BE2C (cell line): ENCODE data around the gene GRHL1.

ENCODE experiments used
- DNase-seq: peaks from one replicate; pipeline ENCODE4 v3.0.0-alpha.2; 2020
- H3K27me3 ChIP-seq: fragments of 250-450 bp; sonication (Bioruptor Pico); 2 replicates; pipeline ENCODE4 v1.5.1; 2020; ENCODE audit warnings: mild to moderate bottlenecking
- H3K36me3 ChIP-seq: fragments of 250-450 bp; sonication (Bioruptor Pico); 2 replicates; pipeline ENCODE4 v1.5.1; 2020; ENCODE audit warnings: mild to moderate bottlenecking
- H3K4me1 ChIP-seq: fragments of 250-450 bp; sonication (Bioruptor Pico); 2 replicates; pipeline ENCODE4 v1.5.1; 2020
- H3K4me3 ChIP-seq: 2 replicates; pipeline ENCODE4 v1.5.1; 2011; ENCODE audit warnings: low read depth, low read length
- H3K9me3 ChIP-seq: fragments of 250-450 bp; sonication (Bioruptor Pico); 2 replicates; pipeline ENCODE4 v1.5.1; 2020
- TF ChIP-seq, protein P1 (sequence below): IDR thresholded peaks from 2 replicates; pipeline ENCODE4 v1.5.1; 2012; ENCODE audit warnings: mild to moderate bottlenecking, low read depth, low read length

GRHL1 gene

DNA sequence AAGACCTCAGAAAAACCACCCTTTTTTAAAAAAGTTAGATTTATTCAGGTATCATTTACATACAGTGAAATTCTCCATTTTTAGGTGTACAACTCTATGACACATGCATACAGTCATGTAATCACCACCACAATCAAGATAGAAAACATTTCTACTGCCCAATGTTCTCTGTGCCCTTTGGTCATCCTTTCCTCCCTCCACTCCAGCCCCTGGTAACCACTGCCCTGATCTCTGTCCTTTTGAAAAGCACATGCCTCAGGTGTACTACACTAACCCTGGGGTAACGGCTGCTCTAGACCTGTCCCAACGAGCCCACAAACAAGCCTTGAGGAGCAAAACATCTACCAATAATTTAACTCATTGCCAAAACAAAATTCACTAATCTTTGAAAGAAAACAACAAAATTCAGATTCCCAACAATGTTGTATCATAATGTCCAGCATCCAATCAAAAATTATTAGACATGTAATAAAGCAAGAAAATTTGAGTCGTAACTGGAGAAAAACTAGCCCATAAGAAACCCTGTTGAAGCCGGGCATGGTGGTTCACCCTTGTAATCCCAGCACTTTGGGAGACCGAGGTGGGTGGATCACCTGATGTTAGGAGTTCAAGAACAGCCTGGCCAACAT is 65.9 kb downstream of the GRHL1 start:
- TF ChIP-seq, protein P1, sequence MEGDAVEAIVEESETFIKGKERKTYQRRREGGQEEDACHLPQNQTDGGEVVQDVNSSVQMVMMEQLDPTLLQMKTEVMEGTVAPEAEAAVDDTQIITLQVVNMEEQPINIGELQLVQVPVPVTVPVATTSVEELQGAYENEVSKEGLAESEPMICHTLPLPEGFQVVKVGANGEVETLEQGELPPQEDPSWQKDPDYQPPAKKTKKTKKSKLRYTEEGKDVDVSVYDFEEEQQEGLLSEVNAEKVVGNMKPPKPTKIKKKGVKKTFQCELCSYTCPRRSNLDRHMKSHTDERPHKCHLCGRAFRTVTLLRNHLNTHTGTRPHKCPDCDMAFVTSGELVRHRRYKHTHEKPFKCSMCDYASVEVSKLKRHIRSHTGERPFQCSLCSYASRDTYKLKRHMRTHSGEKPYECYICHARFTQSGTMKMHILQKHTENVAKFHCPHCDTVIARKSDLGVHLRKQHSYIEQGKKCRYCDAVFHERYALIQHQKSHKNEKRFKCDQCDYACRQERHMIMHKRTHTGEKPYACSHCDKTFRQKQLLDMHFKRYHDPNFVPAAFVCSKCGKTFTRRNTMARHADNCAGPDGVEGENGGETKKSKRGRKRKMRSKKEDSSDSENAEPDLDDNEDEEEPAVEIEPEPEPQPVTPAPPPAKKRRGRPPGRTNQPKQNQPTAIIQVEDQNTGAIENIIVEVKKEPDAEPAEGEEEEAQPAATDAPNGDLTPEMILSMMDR, result no peak
- no peaks in the 10 kb centered on the region for H3K36me3 ChIP-seq
- DNase-seq, result no peak
- H3K9me3 ChIP-seq, result no peaks in the 10 kb centered on the region
- H3K27me3 ChIP-seq, result no peaks in the 10 kb centered on the region
- no peaks in the 10 kb centered on the region for H3K4me1 ChIP-seq
- H3K4me3 ChIP-seq, result no peak overlapping the region

DNA sequence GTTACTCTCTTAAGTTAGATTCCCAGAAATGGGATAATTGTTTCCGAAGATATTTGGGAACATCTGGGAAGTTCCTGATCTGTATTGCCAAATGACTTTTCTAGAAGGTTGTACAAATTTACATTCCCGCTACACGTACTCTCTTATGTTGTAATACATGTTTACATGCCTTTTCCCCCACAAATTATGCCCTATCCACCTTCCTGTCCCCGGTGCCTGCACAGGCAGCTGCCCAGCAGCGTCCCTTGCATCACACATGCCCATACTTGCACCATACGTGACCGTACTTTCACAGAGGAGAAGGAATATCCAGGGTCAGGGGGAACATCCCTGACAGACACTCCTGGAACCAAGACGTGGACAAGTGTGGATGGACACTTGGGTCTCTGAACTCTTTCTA is 67.7 kb downstream of the GRHL1 start:
- Histone ChIP-seq H3K36me3 (no peaks in the 10 kb centered on the region), H3K9me3 (no peaks in the 10 kb centered on the region), H3K4me1 (no peaks in the 10 kb centered on the region), H3K27me3 (no peaks in the 10 kb centered on the region), H3K4me3 (no peak overlapping the region)
- no peak for DNase-seq
- TF ChIP-seq, protein P1, result no peak

DNA sequence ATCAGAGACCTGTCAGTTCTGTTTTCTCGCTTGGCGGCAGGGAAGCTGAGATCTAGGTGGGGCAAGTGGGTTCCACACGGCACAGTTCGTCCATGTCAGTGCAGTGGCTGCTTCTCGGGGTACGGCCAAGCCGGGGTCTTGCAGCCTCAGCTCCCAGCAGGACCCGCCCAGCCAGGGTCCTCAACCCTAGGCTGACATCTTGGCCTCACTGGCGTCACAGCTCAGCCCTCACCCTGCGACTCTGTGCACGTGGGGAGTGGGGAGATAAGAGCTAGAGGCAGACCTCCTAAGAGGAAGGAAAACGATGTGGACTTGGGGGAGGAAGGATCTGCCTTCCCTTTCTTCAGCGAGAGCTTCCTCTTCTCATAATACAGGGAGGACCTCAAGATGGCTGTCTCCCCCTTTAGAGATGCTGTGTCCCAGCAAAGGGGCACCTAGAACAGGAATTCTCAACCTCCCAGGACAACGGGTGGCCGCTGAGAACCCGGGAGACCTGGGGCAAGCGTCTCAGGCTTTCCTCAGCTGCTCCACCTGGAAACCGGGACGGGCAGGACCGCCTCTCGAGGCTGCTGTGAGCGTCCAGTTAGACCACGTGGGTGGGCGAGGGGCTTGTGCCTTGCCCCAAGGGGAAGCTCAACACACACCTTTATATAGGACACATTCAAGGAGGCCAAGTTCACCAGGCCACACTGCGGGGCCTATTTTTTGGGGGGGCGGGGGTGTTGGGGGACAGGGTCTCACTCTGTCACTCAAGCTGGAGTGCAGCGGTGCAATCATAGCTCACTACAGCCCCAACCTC is 68.3 kb downstream of the GRHL1 start:
- Histone ChIP-seq H3K9me3 (no peaks in the 10 kb centered on the region), H3K4me1 (no peaks in the 10 kb centered on the region), H3K36me3 (no peaks in the 10 kb centered on the region), H3K27me3 (no peaks in the 10 kb centered on the region), H3K4me3 (no peak overlapping the region)
- no peak for DNase-seq
- TF ChIP-seq, protein P1, result no peak

DNA sequence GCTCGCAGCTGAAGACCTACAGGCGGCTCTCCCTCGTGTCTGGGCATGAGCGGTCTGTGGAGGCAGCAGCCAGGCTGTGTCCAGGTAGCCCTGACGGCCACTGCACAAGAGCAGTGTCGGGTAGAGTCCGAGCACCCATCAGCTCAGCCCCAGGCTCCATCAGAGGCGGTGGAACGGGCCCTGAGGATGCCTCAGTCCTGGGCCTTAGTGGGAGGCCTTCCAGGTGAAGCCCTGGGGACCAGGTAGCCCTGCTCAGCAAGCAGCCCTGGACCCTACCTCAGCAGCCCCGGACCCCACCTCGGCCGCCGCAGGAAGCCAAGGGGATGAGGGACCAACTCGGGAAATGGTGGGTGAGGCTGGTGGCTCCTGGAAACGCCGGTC is 70.5 kb downstream of the GRHL1 start:
- Histone ChIP-seq H3K27me3 (no peaks in the 10 kb centered on the region), H3K4me3 (no peak overlapping the region), H3K9me3 (no peaks in the 10 kb centered on the region), H3K36me3 (no peaks in the 10 kb centered on the region), H3K4me1 (no peaks in the 10 kb centered on the region)
- DNase-seq, result no peak
- TF ChIP-seq, protein P1, result no peak

DNA sequence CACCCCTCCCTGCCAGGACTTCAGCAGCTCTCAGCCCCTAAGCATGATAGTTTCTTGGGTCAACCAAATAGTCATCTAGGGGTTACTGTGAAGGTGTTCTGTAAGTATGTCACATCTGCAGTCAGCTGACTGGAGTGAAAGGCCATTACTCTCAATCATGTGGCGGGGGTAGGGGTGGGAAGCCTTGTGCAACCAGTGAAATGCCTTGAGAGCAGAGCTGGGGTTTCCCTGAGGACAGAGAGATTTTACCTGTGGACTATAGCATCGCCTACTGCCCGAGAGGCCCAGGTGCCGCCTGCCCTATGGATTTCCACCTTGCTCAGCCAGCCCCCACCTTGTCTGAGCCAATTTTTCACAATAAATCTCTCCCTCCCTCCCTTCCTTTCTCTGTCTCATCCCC is 71.0 kb downstream of the GRHL1 start:
- no peaks in the 10 kb centered on the region for H3K4me1 ChIP-seq
- no peaks in the 10 kb centered on the region for H3K36me3 ChIP-seq

More for the DNA sequence above, 71.0 kb downstream of the GRHL1 start:
- TF ChIP-seq, protein P1, result no peak
- Histone ChIP-seq H3K9me3 (no peaks in the 10 kb centered on the region), H3K4me3 (no peak overlapping the region), H3K27me3 (no peaks in the 10 kb centered on the region)
- no peak for DNase-seq
